ENCODE results near the gene MYT1. TPM values are rescaled to one million over a fixed set of nuclear protein-coding genes. Genes with fewer than 3 reads are reported as not detected.

The MYT1 gene
- total and polyA plus RNA-seq, 2 of the 13 experiments (the other 11 are each of a cell fraction or from before 2014, with no cell fraction given), result 0.58 to 2.5 TPM

DNA sequence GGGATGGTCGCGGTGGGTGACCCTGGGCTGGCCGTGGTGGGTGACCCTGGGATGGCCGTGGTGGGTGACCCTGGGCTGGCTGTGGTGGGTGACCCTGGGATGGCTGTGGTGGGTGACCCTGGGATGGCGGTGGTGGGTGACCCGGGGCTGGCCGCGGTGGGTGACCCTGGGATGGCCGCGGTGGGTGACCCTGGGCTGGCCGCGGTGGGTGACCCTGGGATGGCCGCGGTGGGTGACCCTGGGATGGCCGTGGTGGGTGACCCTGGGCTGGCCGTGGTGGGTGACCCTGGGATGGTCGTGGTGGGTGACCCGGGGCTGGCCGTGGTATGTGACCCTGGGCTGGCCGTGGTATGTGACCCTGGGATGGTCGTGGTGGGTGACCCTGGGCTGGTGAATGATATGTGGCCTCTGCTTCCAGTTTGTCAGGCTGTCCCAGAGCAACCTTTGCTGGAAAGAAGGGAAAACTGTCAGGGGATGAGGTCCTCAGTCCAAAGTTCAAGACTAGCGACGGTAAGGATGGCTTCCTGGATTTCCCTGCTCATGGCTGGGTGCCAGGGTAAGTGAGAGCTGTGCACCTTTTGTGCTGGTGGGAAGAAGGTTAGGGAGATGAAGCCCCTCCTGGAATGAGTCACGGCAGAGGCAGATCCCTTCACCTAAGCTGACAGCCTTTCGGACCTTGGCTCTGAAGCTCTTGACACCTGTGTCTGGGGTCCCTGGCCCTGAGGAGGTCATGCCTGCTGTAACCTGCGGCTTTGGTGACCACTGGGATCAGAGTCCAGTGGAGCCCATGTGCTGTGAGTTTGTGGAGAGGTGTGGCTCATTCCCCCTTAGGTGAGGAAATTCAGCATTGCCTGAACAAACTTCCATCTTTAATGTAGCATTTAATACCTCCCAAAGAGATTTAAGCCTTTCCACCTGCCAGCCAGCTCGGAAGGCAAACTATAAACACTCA lies 72.2 kb downstream of the MYT1 start (continued):
- TF ChIP-seq, protein P1, sequence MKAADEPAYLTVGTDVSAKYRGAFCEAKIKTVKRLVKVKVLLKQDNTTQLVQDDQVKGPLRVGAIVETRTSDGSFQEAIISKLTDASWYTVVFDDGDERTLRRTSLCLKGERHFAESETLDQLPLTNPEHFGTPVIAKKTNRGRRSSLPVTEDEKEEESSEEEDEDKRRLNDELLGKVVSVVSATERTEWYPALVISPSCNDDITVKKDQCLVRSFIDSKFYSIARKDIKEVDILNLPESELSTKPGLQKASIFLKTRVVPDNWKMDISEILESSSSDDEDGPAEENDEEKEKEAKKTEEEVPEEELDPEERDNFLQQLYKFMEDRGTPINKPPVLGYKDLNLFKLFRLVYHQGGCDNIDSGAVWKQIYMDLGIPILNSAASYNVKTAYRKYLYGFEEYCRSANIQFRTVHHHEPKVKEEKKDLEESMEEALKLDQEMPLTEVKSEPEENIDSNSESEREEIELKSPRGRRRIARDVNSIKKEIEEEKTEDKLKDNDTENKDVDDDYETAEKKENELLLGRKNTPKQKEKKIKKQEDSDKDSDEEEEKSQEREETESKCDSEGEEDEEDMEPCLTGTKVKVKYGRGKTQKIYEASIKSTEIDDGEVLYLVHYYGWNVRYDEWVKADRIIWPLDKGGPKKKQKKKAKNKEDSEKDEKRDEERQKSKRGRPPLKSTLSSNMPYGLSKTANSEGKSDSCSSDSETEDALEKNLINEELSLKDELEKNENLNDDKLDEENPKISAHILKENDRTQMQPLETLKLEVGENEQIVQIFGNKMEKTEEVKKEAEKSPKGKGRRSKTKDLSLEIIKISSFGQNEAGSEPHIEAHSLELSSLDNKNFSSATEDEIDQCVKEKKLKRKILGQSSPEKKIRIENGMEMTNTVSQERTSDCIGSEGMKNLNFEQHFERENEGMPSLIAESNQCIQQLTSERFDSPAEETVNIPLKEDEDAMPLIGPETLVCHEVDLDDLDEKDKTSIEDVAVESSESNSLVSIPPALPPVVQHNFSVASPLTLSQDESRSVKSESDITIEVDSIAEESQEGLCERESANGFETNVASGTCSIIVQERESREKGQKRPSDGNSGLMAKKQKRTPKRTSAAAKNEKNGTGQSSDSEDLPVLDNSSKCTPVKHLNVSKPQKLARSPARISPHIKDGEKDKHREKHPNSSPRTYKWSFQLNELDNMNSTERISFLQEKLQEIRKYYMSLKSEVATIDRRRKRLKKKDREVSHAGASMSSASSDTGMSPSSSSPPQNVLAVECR (CRISPR knock-in tag; IDR thresholded peaks at IDR 0.05; ENCODE audit: borderline replicate concordance), result peak; percentile 84; the same call in 1 of the 2 replicates
- TF ChIP-seq NCOA5 (CRISPR knock-in tag; IDR thresholded peaks at IDR 0.05), result no peak
- TF ChIP-seq PPARG (CRISPR knock-in tag; conservative IDR thresholded peaks at IDR 0.05), result peak; percentile 36; the same call in 1 of the 2 replicates
- no peak for TF ChIP-seq HNRNPUL1 (IDR thresholded peaks at IDR 0.05; ENCODE audit: low read depth, low read length)
- TF ChIP-seq ELK4 (CRISPR knock-in tag; IDR thresholded peaks at IDR 0.05; ENCODE audit: borderline replicate concordance), result no peak
- no peak for TF ChIP-seq ZNF484 (CRISPR knock-in tag; IDR thresholded peaks at IDR 0.05; ENCODE audit: borderline replicate concordance, low read depth)
- TF ChIP-seq, protein P2, sequence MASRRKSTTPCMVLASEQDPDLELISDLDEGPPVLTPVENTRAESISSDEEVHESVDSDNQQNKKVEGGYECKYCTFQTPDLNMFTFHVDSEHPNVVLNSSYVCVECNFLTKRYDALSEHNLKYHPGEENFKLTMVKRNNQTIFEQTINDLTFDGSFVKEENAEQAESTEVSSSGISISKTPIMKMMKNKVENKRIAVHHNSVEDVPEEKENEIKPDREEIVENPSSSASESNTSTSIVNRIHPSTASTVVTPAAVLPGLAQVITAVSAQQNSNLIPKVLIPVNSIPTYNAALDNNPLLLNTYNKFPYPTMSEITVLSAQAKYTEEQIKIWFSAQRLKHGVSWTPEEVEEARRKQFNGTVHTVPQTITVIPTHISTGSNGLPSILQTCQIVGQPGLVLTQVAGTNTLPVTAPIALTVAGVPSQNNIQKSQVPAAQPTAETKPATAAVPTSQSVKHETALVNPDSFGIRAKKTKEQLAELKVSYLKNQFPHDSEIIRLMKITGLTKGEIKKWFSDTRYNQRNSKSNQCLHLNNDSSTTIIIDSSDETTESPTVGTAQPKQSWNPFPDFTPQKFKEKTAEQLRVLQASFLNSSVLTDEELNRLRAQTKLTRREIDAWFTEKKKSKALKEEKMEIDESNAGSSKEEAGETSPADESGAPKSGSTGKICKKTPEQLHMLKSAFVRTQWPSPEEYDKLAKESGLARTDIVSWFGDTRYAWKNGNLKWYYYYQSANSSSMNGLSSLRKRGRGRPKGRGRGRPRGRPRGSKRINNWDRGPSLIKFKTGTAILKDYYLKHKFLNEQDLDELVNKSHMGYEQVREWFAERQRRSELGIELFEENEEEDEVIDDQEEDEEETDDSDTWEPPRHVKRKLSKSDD (CRISPR knock-in tag; IDR thresholded peaks at IDR 0.05; ENCODE audit: low read depth), result no peak
- peak; percentile 96; the same call in 1 of the 2 replicates for TF ChIP-seq ZNF747 (CRISPR knock-in tag; IDR thresholded peaks at IDR 0.05; ENCODE audit: borderline replicate concordance)
- no peak for TF ChIP-seq ZNF660 (CRISPR knock-in tag; IDR thresholded peaks at IDR 0.05; ENCODE audit: borderline replicate concordance, low read depth)
- TF ChIP-seq SIN3A (IDR thresholded peaks at IDR 0.05; ENCODE audit: borderline replicate concordance, low read depth, low read length), result peak; percentile 60; the same call in 1 of the 2 replicates
- TF ChIP-seq ZNF256 (CRISPR knock-in tag; conservative IDR thresholded peaks at IDR 0.05), result no peak
- TF ChIP-seq KDM2A (CRISPR knock-in tag; IDR thresholded peaks at IDR 0.05; ENCODE audit: borderline replicate concordance, low read depth), result 0 out of 2 replicates have a peak, but pooled peaks have one; percentile 32
- TF ChIP-seq, protein P3, sequence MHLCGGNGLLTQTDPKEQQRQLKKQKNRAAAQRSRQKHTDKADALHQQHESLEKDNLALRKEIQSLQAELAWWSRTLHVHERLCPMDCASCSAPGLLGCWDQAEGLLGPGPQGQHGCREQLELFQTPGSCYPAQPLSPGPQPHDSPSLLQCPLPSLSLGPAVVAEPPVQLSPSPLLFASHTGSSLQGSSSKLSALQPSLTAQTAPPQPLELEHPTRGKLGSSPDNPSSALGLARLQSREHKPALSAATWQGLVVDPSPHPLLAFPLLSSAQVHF (CRISPR knock-in tag; IDR thresholded peaks at IDR 0.05), result no peak
- TF ChIP-seq HOXA9 (CRISPR knock-in tag; IDR thresholded peaks at IDR 0.05; ENCODE audit: borderline replicate concordance), result no peak
- no peak for TF ChIP-seq CBX2 (IDR thresholded peaks at IDR 0.05; ENCODE audit: low read depth, low read length)
- TF ChIP-seq CBX2 (CRISPR knock-in tag; IDR thresholded peaks at IDR 0.05; ENCODE audit: low read depth), result peak; percentile 78; the same call in 1 of the 2 replicates
- peak; percentile 46; the same call in 1 of the 2 replicates for TF ChIP-seq ETV5 (CRISPR knock-in tag; IDR thresholded peaks at IDR 0.05; ENCODE audit: borderline replicate concordance)
- TF ChIP-seq NR2F2 (IDR thresholded peaks at IDR 0.05; ENCODE audit: borderline replicate concordance, low read depth), result peak; percentile 81
- peak; percentile 48; the same call in 1 of the 2 replicates for TF ChIP-seq TGIF2 (CRISPR knock-in tag; IDR thresholded peaks at IDR 0.05)

Measured in HepG2 (cell line).